Left ventricle myocardium superior (tissue), 1 donor: ENCODE measurements around the gene IMPA2. TPM values are rescaled to one million over a fixed set of nuclear protein-coding genes. Genes with fewer than 3 reads are reported as not detected.

ENCODE experiments used
- total RNA-seq: library from RNA; stranded (reverse); fragmentation: NEBNext Ultra II Directional; extraction: Animal tissue kit (Norgen Biotek cat#: 25700); gene quantifications from one replicate; pipeline ENCODE4 v1.2.1, GENCODE V29; 2021
- donor health status: DM: no; HTN: yes; CAD: no; lungs with severe emphysema.

The IMPA2 gene
- total RNA-seq, 1 donor from 2014 or later = 73.3 TPM

Other genes with a start within 250 kb of the IMPA2 start
- gene CHMP1B, start 130.1 kb upstream of the IMPA2 start, total RNA-seq = 30.1 TPM
- 34.4 TPM for gene MPPE1, start 73.2 kb upstream of the IMPA2 start, total RNA-seq
- gene ANKRD62, start 112.3 kb downstream of the IMPA2 start, total RNA-seq = not detected